ENCODE data around the gene DRD4. TPM values are rescaled to one million over a fixed set of nuclear protein-coding genes. Genes with fewer than 3 reads are reported as not detected.

Gene DRD4
- polyA plus RNA-seq, 3 donors: 0.13 TPM; not detected in 2

DNA sequence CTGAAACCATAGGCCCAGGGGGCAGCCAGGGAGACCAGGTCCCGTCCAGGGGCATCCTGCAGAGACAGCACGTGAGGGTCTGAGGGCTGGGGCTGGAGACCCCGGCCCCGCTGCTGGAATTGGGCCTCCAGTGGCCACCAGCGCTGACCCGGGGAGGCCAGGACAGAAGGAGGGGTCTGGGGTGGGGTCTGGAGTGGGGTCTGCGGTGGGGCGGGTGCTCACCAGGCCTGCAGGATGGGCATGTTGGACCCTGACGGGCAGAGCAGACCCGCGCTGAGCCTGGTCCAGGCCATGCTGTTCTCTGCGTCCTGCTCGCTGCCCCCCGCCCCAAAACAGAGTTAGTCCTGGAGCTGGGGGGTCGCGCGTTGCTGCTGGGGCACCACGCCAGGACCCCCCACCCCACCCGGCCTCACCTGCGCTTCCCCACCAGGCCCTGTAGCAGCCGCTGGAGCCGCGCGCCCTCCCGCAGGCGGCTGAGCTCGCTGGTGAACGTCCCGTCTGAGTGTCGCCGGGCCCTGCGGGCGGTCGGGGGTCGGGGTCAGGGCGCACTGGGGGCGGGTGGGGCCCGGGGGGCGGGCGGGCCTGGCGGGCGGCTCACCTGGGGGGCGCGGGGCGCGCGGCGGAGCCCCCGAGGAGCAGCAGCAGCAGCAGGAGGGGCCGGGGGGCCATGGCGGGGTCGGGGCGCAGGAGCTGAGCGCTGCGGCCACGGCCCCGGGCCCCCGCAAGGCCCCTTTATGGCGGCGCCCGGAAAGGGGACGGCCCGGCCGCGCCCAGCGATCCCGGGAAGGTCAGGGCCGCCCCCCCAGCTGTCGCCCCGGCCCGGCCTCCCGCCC lies 10.4 kb upstream of the DRD4 start, which contains the start of gene SCT:
SCT (minus strand) TSS at position 707 of the 833 bp plus-strand sequence; CDS start at position 669, 38 bp downstream.
- peaks cover 6 to 13% of the 10 kb centered on the region in 2 donors for H3K4me1 ChIP-seq (ENCODE audit: control insufficient read depth in 1 of 2, insufficient read depth in 2 of 2, low read length in 2 of 2)
- WGBS (ENCODE audit: insufficient coverage): 6% methylated on average over 64 of the region's 72 CpGs
- Mint-ChIP-seq H3K4me3 (peak within 1 kb of the TSS in 1 of 2 donors; percentile 87), H3K27me3 (ENCODE audit: low read depth in 3 of 3) (peaks cover 40 to 47% (median 41%) of the 10 kb centered on the region in 3 donors), H3K9me3 (peaks cover 0 to 16% (median 8%) of the 10 kb centered on the region in 7 donors), H3K36me3 (peaks cover 18% of the 10 kb centered on the region in 2 donors), H3K27ac (no peak within 1 kb of the TSS), H3K4me1 (peaks cover 20% of the 10 kb centered on the region)
- no peaks in the 10 kb centered on the region for H3K79me2 ChIP-seq (ENCODE audit: insufficient read depth, low read length)
- TF ChIP-seq, protein P1, sequence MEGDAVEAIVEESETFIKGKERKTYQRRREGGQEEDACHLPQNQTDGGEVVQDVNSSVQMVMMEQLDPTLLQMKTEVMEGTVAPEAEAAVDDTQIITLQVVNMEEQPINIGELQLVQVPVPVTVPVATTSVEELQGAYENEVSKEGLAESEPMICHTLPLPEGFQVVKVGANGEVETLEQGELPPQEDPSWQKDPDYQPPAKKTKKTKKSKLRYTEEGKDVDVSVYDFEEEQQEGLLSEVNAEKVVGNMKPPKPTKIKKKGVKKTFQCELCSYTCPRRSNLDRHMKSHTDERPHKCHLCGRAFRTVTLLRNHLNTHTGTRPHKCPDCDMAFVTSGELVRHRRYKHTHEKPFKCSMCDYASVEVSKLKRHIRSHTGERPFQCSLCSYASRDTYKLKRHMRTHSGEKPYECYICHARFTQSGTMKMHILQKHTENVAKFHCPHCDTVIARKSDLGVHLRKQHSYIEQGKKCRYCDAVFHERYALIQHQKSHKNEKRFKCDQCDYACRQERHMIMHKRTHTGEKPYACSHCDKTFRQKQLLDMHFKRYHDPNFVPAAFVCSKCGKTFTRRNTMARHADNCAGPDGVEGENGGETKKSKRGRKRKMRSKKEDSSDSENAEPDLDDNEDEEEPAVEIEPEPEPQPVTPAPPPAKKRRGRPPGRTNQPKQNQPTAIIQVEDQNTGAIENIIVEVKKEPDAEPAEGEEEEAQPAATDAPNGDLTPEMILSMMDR (IDR thresholded peaks at IDR 0.05): no peak
- H3K4me2 ChIP-seq (replicated peaks; ENCODE audit: extremely low read depth, low read length, poor library complexity, severe bottlenecking): no peak within 1 kb of the TSS
- no peak within 1 kb of the TSS for H3K27ac ChIP-seq (ENCODE audit: low read depth in 1 of 2, low read length in 2 of 2)
- H2AFZ ChIP-seq (ENCODE audit: insufficient read depth, low read depth, low read length, poor library complexity, severe bottlenecking): no peak within 1 kb of the TSS
- DNase-seq: no peak
- no peak within 1 kb of the TSS for H3K4me3 ChIP-seq (replicated peaks in 1 of 3; ENCODE audit: low read depth in 2 of 3, low read length in 3 of 3)
- intact Hi-C loops (cut with micrococcal nuclease): no loop called here
- peaks cover 9% of the 10 kb centered on the region for H4K20me1 ChIP-seq (ENCODE audit: insufficient read depth, low read length)
- H3K9me3 ChIP-seq (replicated peaks in 1 of 2; ENCODE audit: control insufficient read depth in 1 of 2, insufficient read depth in 1 of 2, low read length in 2 of 2): no peaks in the 10 kb centered on the region
- no peak within 1 kb of the TSS for H3K9ac ChIP-seq (ENCODE audit: insufficient read depth, low read length, poor library complexity, severe bottlenecking)
- peaks cover 6 to 34% of the 10 kb centered on the region in 2 donors for H3K27me3 ChIP-seq (ENCODE audit: control insufficient read depth in 2 of 2, insufficient read depth in 2 of 2, low read length in 2 of 2)
- H3K36me3 ChIP-seq (replicated peaks in 1 of 2; ENCODE audit: control insufficient read depth in 1 of 2, insufficient read depth in 2 of 2, low read length in 2 of 2): no peaks in the 10 kb centered on the region

DNA sequence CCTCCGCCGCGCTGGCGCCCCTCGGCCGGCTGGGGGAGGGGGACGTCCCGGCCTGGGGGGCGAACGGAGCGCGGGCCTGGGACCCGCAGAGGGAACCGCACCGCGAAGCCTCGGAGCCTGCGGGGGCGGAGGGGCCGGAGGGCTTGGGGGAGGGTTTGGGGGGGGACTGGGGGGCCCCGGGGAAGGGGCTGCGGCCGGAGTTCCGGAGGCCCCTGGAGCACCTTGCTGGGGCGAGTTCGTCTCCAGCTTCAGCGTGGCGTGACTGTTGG lies 9.8 kb upstream of the DRD4 start:
- Histone ChIP-seq H3K4me1 (ENCODE audit: control insufficient read depth in 1 of 2, insufficient read depth in 2 of 2, low read length in 2 of 2) (peaks cover 6 to 13% of the 10 kb centered on the region in 2 donors), H2AFZ (ENCODE audit: insufficient read depth, low read depth, low read length, poor library complexity, severe bottlenecking) (no peak overlapping the region), H3K27me3 (ENCODE audit: control insufficient read depth in 2 of 2, insufficient read depth in 2 of 2, low read length in 2 of 2) (peaks cover 6 to 34% of the 10 kb centered on the region in 2 donors), H3K9me3 (replicated peaks in 1 of 2; ENCODE audit: control insufficient read depth in 1 of 2, insufficient read depth in 1 of 2, low read length in 2 of 2) (no peaks in the 10 kb centered on the region), H3K79me2 (ENCODE audit: insufficient read depth, low read length) (no peaks in the 10 kb centered on the region), H3K27ac (ENCODE audit: low read depth in 1 of 2, low read length in 2 of 2) (no peak overlapping the region), H3K9ac (ENCODE audit: insufficient read depth, low read length, poor library complexity, severe bottlenecking) (no peak overlapping the region), H3K36me3 (replicated peaks in 1 of 2; ENCODE audit: control insufficient read depth in 1 of 2, insufficient read depth in 2 of 2, low read length in 2 of 2) (no peaks in the 10 kb centered on the region), H4K20me1 (ENCODE audit: insufficient read depth, low read length) (peaks cover 9% of the 10 kb centered on the region), H3K4me3 (replicated peaks in 1 of 3; ENCODE audit: low read depth in 2 of 3, low read length in 3 of 3) (no peak overlapping the region), H3K4me2 (replicated peaks; ENCODE audit: extremely low read depth, low read length, poor library complexity, severe bottlenecking) (no peak overlapping the region)
- 48% methylated on average over 8 of the region's 28 CpGs for WGBS (ENCODE audit: insufficient coverage)
- TF ChIP-seq, protein P1 (IDR thresholded peaks at IDR 0.05): no peak
- intact Hi-C loops (cut with micrococcal nuclease): no loop called here
- Mint-ChIP-seq H3K4me1 (peaks cover 20% of the 10 kb centered on the region), H3K4me3 (peak overlapping the region in 1 of 2 donors; percentile 87), H3K36me3 (peaks cover 15 to 18% of the 10 kb centered on the region in 2 donors), H3K27ac (no peak overlapping the region), H3K9me3 (peaks cover 0 to 16% (median 8%) of the 10 kb centered on the region in 7 donors), H3K27me3 (ENCODE audit: low read depth in 3 of 3) (peaks cover 40 to 47% (median 41%) of the 10 kb centered on the region in 3 donors)
- DNase-seq: no peak
